Left colon (tissue), 2 donors: ENCODE results near the gene DNAJC6. TPM values are rescaled to one million over a fixed set of nuclear protein-coding genes. Genes with fewer than 3 reads are reported as not detected.
"Not testable (repeated sequence)": the region's sequence is repeated elsewhere in the genome, so short reads cannot be mapped to it uniquely, and the experiment has no call there.

ENCODE experiments used
- ATAC-seq: fragments of 200-7000 bp; cut with Tn5 transposase; one replicate; pipeline ENCODE4 v1.9.1; 2020; ENCODE audit warnings: mild to moderate bottlenecking, moderate library complexity
- DNase-seq, 2 donors: peaks; one replicate each; pipeline ENCODE4 v3.0.0-alpha.2; 2020
- intact Hi-C, 2 donors: fragments of 100-400 bp; cut with DNase I in 1 of 2; cut with micrococcal nuclease in 1 of 2; formaldehyde crosslinking; loops; one replicate each; pipeline versions ENCODE4 v1.11.2 to v1.14.0; 2022; cut with DNase I, micrococcal nuclease
- total RNA-seq, 2 donors: library from RNA; stranded (reverse); fragmentation: NEBNext Ultra II Directional; extraction: Animal tissue kit (Norgen Biotek cat#: 25700); gene quantifications; one replicate each; pipeline ENCODE4 v1.2.1, GENCODE V29; 2021
- donor health status: DM: no; HTN: no; CAD: no.
- donor health status: DM: yes; HTN: yes; CAD: no.

DNAJC6 gene
- total RNA-seq, 2 donors from 2014 or later: 2.7 to 3.1 TPM

GRCh38 chr1:65289449-65289848, 19.9 kb upstream of the DNAJC6 start:
- ATAC-seq (no peak), DNase-seq (no peak)
- intact Hi-C loops: no loop called here

GRCh38 chr1:65291818-65292217, 17.5 kb upstream of the DNAJC6 start:
- ATAC-seq, intact Hi-C loops, DNase-seq: not testable (repeated sequence)

GRCh38 chr1:65292861-65293593, 16.3 kb upstream of the DNAJC6 start:
- ATAC-seq: no peak
- intact Hi-C loops: no loop called here
- no peak for DNase-seq

GRCh38 chr1:65297706-65298105, 11.6 kb upstream of the DNAJC6 start:
- DNase-seq (no peak), ATAC-seq (no peak)
- intact Hi-C loops: no loop called here

- intact Hi-C loops: no loop called here
- no peak for DNase-seq
- no peak for ATAC-seq
Observed at GRCh38 chr1:65299328-65299727, 10.0 kb upstream of the DNAJC6 start.

GRCh38 chr1:65308781-65309303, 501 bp upstream of the DNAJC6 start:
- intact Hi-C loops: no loop called here
- no peak for ATAC-seq
- DNase-seq: no peak

- DNase-seq (peak in 1 of 2 donors; percentile 7), ATAC-seq (peak; percentile 21)
- intact Hi-C loops: no loop called here
Observed at GRCh38 chr1:65310078-65310587, 790 bp downstream of the DNAJC6 start.

- no peak for ATAC-seq
- intact Hi-C loops: no loop called here
- no peak for DNase-seq
Observed at GRCh38 chr1:65311760-65312159, 2.4 kb downstream of the DNAJC6 start.

GRCh38 chr1:65316233-65316632, 6.9 kb downstream of the DNAJC6 start:
- intact Hi-C loops: no loop called here
- ATAC-seq: no peak
- DNase-seq: no peak

GRCh38 chr1:65317866-65318653, 8.7 kb downstream of the DNAJC6 start:
- ATAC-seq (no peak), DNase-seq (no peak)
- intact Hi-C loops: no loop called here

GRCh38 chr1:65319141-65319540, 9.8 kb downstream of the DNAJC6 start:
- DNase-seq (no peak), ATAC-seq (no peak)
- intact Hi-C loops: no loop called here

GRCh38 chr1:65319754-65320153, 10.4 kb downstream of the DNAJC6 start:
- intact Hi-C loops: no loop called here
- DNase-seq (no peak), ATAC-seq (no peak)

GRCh38 chr1:65321879-65322278, 12.5 kb downstream of the DNAJC6 start:
- intact Hi-C loops: no loop called here
- no peak for DNase-seq
- ATAC-seq: no peak

GRCh38 chr1:65323246-65323645, 13.9 kb downstream of the DNAJC6 start:
- intact Hi-C loops: no loop called here
- no peak for ATAC-seq
- no peak for DNase-seq

GRCh38 chr1:65330021-65330420, 20.7 kb downstream of the DNAJC6 start:
- no peak for ATAC-seq
- intact Hi-C loops: no loop called here
- DNase-seq: no peak

GRCh38 chr1:65330822-65331221, 21.5 kb downstream of the DNAJC6 start:
- ATAC-seq (no peak), DNase-seq (no peak)
- intact Hi-C loops: no loop called here

GRCh38 chr1:65332821-65333220, 23.5 kb downstream of the DNAJC6 start:
- ATAC-seq (no peak), DNase-seq (no peak)
- intact Hi-C loops: no loop called here

GRCh38 chr1:65334081-65334480, 24.7 kb downstream of the DNAJC6 start:
- DNase-seq (no peak), ATAC-seq (no peak)
- intact Hi-C loops: no loop called here

- ATAC-seq: no peak
- intact Hi-C loops: no loop called here
- no peak for DNase-seq
Observed at GRCh38 chr1:65339866-65340468, 30.6 kb downstream of the DNAJC6 start.

GRCh38 chr1:65341381-65341780, 32.0 kb downstream of the DNAJC6 start:
- DNase-seq (no peak), ATAC-seq (no peak)
- intact Hi-C loops: no loop called here
